Mesenchymal stem cell (in vitro differentiated cells and primary cell): Measurements from ENCODE around the gene TEAD4.

Source experiments
- DNase-seq: peaks from one replicate; pipeline ENCODE4 v3.0.0-alpha.2; 2013
- H2AFZ ChIP-seq: one replicate; pipeline ENCODE4 v1.6.1; 2013; ENCODE audit warnings: low read depth, mild to moderate bottlenecking, control low read depth, inconsistent platforms, low read length, moderate library complexity
- H2AK5ac ChIP-seq: 2 replicates; pipeline ENCODE4 v1.6.1; 2013; ENCODE audit warnings: low read length, moderate library complexity, mild to moderate bottlenecking, inconsistent platforms; ENCODE audit not compliant: severe bottlenecking
- H2BK120ac ChIP-seq: one replicate; pipeline ENCODE4 v1.6.1; 2013; ENCODE audit warnings: low read depth, mild to moderate bottlenecking, inconsistent platforms, low read length, moderate library complexity
- H2BK12ac ChIP-seq, 2 experiments: one replicate each; pipeline ENCODE4 v1.6.1; 2013; ENCODE audit warnings: inconsistent platforms in 2 of 2, low read length in 2 of 2, mild to moderate bottlenecking in 2 of 2, moderate library complexity in 2 of 2, control low read depth in 1 of 2
- H2BK15ac ChIP-seq: one replicate; pipeline ENCODE4 v1.6.1; 2013; ENCODE audit warnings: mild to moderate bottlenecking, low read depth, inconsistent platforms; ENCODE audit not compliant: poor library complexity, severe bottlenecking
- H2BK5ac ChIP-seq: 2 replicates; pipeline ENCODE4 v1.6.1; 2013; ENCODE audit warnings: low read depth, mild to moderate bottlenecking, low read length, control low read depth, inconsistent platforms; ENCODE audit not compliant: poor library complexity, severe bottlenecking
- H3K14ac ChIP-seq, 2 experiments: one replicate each; pipeline ENCODE4 v1.6.1; 2013; ENCODE audit warnings: inconsistent platforms in 2 of 2, low read length in 2 of 2, control low read depth in 1 of 2, mild to moderate bottlenecking in 1 of 2, moderate library complexity in 1 of 2
- H3K18ac ChIP-seq, 2 experiments: one replicate each; pipeline ENCODE4 v1.6.1; 2013; ENCODE audit warnings: inconsistent platforms in 2 of 2, low read length in 2 of 2, control low read depth in 1 of 2, low read depth in 1 of 2, mild to moderate bottlenecking in 1 of 2
- H3K23ac ChIP-seq, 2 experiments: one replicate each; pipeline ENCODE4 v1.6.1; 2013; ENCODE audit warnings: inconsistent platforms in 2 of 2, low read length in 2 of 2, mild to moderate bottlenecking in 2 of 2, moderate library complexity in 2 of 2, control low read depth in 1 of 2
- H3K27ac ChIP-seq: 2 replicates; pipeline ENCODE4 v1.5.1; 2013; ENCODE audit warnings: mild to moderate bottlenecking, moderate library complexity, low read length, control low read depth, inconsistent platforms; ENCODE audit not compliant: poor library complexity, severe bottlenecking
- H3K27me3 ChIP-seq, 2 experiments: 2 replicates each; pipeline versions ENCODE4 v1.6.1 to v1.7.0; 2013; ENCODE audit warnings: low read length in 2 of 2, mild to moderate bottlenecking in 2 of 2, moderate library complexity in 2 of 2, control low read depth in 1 of 2, inconsistent platforms in 1 of 2; ENCODE audit not compliant: control insufficient read depth in 1 of 2, insufficient read depth in 1 of 2
- H3K36me3 ChIP-seq, 2 experiments: 2 replicates each; pipeline versions ENCODE4 v1.6.1 to v1.7.0; 2013; ENCODE audit warnings: low read length in 2 of 2, control low read depth in 1 of 2, inconsistent platforms in 1 of 2, low read depth in 1 of 2, mild to moderate bottlenecking in 1 of 2; ENCODE audit not compliant: insufficient read depth in 2 of 2, control insufficient read depth in 1 of 2
- H3K4ac ChIP-seq, 2 experiments: one replicate each; pipeline ENCODE4 v1.6.1; 2013; ENCODE audit warnings: inconsistent platforms in 2 of 2, low read length in 2 of 2, mild to moderate bottlenecking in 2 of 2, moderate library complexity in 2 of 2, control low read depth in 1 of 2, low read depth in 1 of 2
- H3K4me1 ChIP-seq: 2 replicates; pipeline ENCODE4 v1.6.1; 2013; ENCODE audit warnings: low read depth, low read length, control low read depth; ENCODE audit not compliant: control insufficient read depth, insufficient read depth
- H3K4me2 ChIP-seq: 2 replicates; pipeline ENCODE4 v1.6.1; 2013; ENCODE audit warnings: low read length, mild to moderate bottlenecking, inconsistent platforms; ENCODE audit not compliant: poor library complexity, severe bottlenecking
- H3K4me3 ChIP-seq, 2 experiments: 2 replicates each; pipeline versions ENCODE4 v1.5.1 to v1.7.0; 2013; ENCODE audit warnings: low read length in 2 of 2, mild to moderate bottlenecking in 2 of 2, control low read depth in 1 of 2, low read depth in 1 of 2; ENCODE audit not compliant: insufficient read depth in 1 of 2
- H3K79me1 ChIP-seq: replicated peaks from 2 replicates; pipeline ENCODE4 v1.6.1; 2013; ENCODE audit warnings: mild to moderate bottlenecking, control low read depth, low read length, inconsistent platforms; ENCODE audit not compliant: poor library complexity, severe bottlenecking
- H3K9ac ChIP-seq: 2 replicates; pipeline ENCODE4 v1.7.0; 2013; ENCODE audit warnings: mild to moderate bottlenecking, low read length, moderate library complexity
- H3K9me3 ChIP-seq: 2 replicates; pipeline ENCODE4 v1.7.0; 2013; ENCODE audit warnings: mild to moderate bottlenecking, low read length; ENCODE audit not compliant: control insufficient read depth
- H4K8ac ChIP-seq: one replicate; pipeline ENCODE4 v1.6.1; 2013; ENCODE audit warnings: inconsistent platforms, mild to moderate bottlenecking, low read length, moderate library complexity
- H4K91ac ChIP-seq: one replicate; pipeline ENCODE4 v1.6.1; 2013; ENCODE audit warnings: mild to moderate bottlenecking, low read length, inconsistent platforms
- WGBS: methylation state at CpG from one replicate; pipeline ENCODE4 v1.1.7; 2013; ENCODE audit warnings: mixed read lengths; 5-methylcytosine and 5-hydroxymethylcytosine counted together

TEAD4 gene

GRCh38 chr12:3055704-3056467 is 96.7 kb downstream of the TEAD4 start:
- H3K4me3 ChIP-seq, result no peak overlapping the region

GRCh38 chr12:3061059-3061458 is 101.9 kb downstream of the TEAD4 start:
- Histone ChIP-seq H3K4me1 (peaks cover 3% of the 10 kb centered on the region), H2BK15ac (no peak overlapping the region), H3K23ac (no peak overlapping the region), H3K9me3 (peaks cover 6% of the 10 kb centered on the region), H3K4me3 (no peak overlapping the region), H3K27ac (no peak overlapping the region), H3K9ac (peak overlapping the region; percentile 31), H3K4me2 (no peak overlapping the region), H2AFZ (no peak overlapping the region), H3K36me3 (no peaks in the 10 kb centered on the region), H2BK12ac (no peak overlapping the region), H2AK5ac (no peak overlapping the region), H2BK120ac (no peak overlapping the region), H3K27me3 (peaks cover 0 to 7% of the 10 kb centered on the region in 2 experiments), H2BK5ac (no peak overlapping the region), H4K91ac (no peak overlapping the region), H3K79me1 (no peaks in the 10 kb centered on the region), H3K14ac (no peak overlapping the region), H4K8ac (no peak overlapping the region), H3K18ac (no peak overlapping the region), H3K4ac (no peak overlapping the region)
- DNase-seq, result peak; percentile 29
- 71% methylated on average over 5 of the region's 5 CpGs for WGBS

More at GRCh38 chr12:3055704-3056467, 96.7 kb downstream of the TEAD4 start:
- no peak overlapping the region for H4K91ac ChIP-seq
- H3K27me3 ChIP-seq, result no peaks in the 10 kb centered on the region
- no peak overlapping the region for H4K8ac ChIP-seq
- H3K36me3 ChIP-seq, result no peaks in the 10 kb centered on the region
- DNase-seq, result no peak
- H3K27ac ChIP-seq, result no peak overlapping the region
- no peak overlapping the region for H2BK12ac ChIP-seq
- H3K4ac ChIP-seq, result no peak overlapping the region
- H3K9me3 ChIP-seq, result no peaks in the 10 kb centered on the region
- H2BK5ac ChIP-seq, result no peak overlapping the region
- H3K4me1 ChIP-seq, result peaks cover 10% of the 10 kb centered on the region
- H2AK5ac ChIP-seq, result no peak overlapping the region
- H3K79me1 ChIP-seq, result no peaks in the 10 kb centered on the region
- H2AFZ ChIP-seq, result no peak overlapping the region
- no peak overlapping the region for H3K23ac ChIP-seq
- no peak overlapping the region for H3K14ac ChIP-seq
- H3K18ac ChIP-seq, result no peak overlapping the region
- 85% methylated on average over 6 of the region's 8 CpGs for WGBS
- peak overlapping the region; percentile 41 for H2BK15ac ChIP-seq
- peak overlapping the region; percentile 47 for H3K9ac ChIP-seq
- H3K4me2 ChIP-seq, result no peak overlapping the region
- H2BK120ac ChIP-seq, result no peak overlapping the region

GRCh38 chr12:3061501-3062215 is 102.5 kb downstream of the TEAD4 start:
- Histone ChIP-seq H3K18ac (no peak overlapping the region), H2BK15ac (no peak overlapping the region), H3K27me3 (peaks cover 0 to 7% of the 10 kb centered on the region in 2 experiments), H2AK5ac (no peak overlapping the region), H3K4me2 (no peak overlapping the region), H3K4me1 (peaks cover 3% of the 10 kb centered on the region), H3K4me3 (no peak overlapping the region), H4K91ac (no peak overlapping the region), H3K36me3 (no peaks in the 10 kb centered on the region), H3K4ac (no peak overlapping the region), H2BK120ac (no peak overlapping the region), H2BK5ac (no peak overlapping the region), H3K27ac (no peak overlapping the region), H3K23ac (no peak overlapping the region), H3K9ac (peak overlapping the region; percentile 31), H3K9me3 (peaks cover 6% of the 10 kb centered on the region), H2BK12ac (no peak overlapping the region), H2AFZ (no peak overlapping the region), H4K8ac (no peak overlapping the region), H3K14ac (no peak overlapping the region), H3K79me1 (no peaks in the 10 kb centered on the region)
- DNase-seq, result no peak
- 66% methylated on average over 3 of the region's 3 CpGs for WGBS

GRCh38 chr12:3065300-3065699 is 106.1 kb downstream of the TEAD4 start:
- peaks cover 3% of the 10 kb centered on the region for H3K4me1 ChIP-seq
- H2BK15ac ChIP-seq, result no peak overlapping the region
- H2AFZ ChIP-seq, result no peak overlapping the region
- H3K23ac ChIP-seq, result no peak overlapping the region
- H2AK5ac ChIP-seq, result no peak overlapping the region
- H2BK120ac ChIP-seq, result no peak overlapping the region
- no peak overlapping the region for H3K4ac ChIP-seq
- no peak overlapping the region for H3K27ac ChIP-seq
- no peak overlapping the region for H3K4me3 ChIP-seq
- H3K9me3 ChIP-seq, result peaks cover 6% of the 10 kb centered on the region
- no peaks in the 10 kb centered on the region for H3K79me1 ChIP-seq
- no peak overlapping the region for H4K91ac ChIP-seq
- H3K36me3 ChIP-seq, result no peaks in the 10 kb centered on the region
- no peak overlapping the region for H3K18ac ChIP-seq
- H2BK12ac ChIP-seq, result no peak overlapping the region
- H3K4me2 ChIP-seq, result no peak overlapping the region
- H3K14ac ChIP-seq, result no peak overlapping the region
- H4K8ac ChIP-seq, result no peak overlapping the region
- 73% methylated on average over 2 of the region's 2 CpGs for WGBS
- H3K9ac ChIP-seq, result no peak overlapping the region
- DNase-seq, result no peak
- peaks cover 0 to 35% of the 10 kb centered on the region in 2 experiments for H3K27me3 ChIP-seq
- no peak overlapping the region for H2BK5ac ChIP-seq
